ENCODE results near the gene MAP2K2. TPM values are rescaled to one million over a fixed set of nuclear protein-coding genes. Genes with fewer than 3 reads are reported as not detected.

Gene MAP2K2
- total and polyA plus RNA-seq, 7 experiments from 2014 or later, result 40.5 to 162 (median 121) TPM

DNA sequence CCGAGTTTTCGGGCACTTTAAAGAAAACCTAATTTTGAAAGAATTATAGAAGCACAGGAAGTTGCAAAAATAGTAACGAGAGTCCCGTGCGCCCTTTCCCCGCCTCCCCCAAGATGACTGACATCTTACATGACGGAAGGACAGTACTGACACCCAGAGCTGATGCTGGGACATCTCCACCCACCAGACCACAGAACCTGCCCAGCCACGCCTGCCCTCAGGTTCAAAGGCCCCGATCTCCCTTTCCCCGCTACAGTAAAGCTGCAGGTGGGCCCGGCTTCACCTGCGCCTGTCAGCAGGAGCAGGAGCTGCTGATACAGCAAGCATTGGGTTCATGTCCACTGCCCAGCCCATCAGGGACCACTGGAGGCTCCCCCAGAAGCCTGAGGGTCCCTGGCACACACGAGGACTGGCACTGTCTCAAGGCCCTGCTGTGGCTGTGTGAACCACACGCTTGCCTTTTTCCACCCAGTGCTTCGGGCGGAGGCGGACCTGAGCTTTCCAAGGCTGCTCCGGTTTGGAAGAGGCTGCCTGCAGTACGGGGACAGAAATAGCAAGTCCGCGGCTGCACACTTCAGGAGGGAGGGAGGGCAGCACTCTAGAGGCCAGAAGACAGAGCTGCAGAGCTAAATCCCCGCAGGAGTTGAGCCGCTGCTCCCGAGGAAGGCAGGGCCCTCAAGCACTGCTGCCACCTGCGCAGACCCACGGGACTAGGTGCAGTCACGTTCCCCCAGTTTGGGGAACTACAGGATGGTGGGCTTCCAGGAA, 8.7 kb downstream of the MAP2K2 start:
- ChIA-PET CTCF (interaction anchor here (1.0 to 1.3 kb wide), 4 partner anchors 25 to 127 kb away, joined by 3 to 5 read pairs (median 4); no protein-coding TSS in a partner anchor), POLR2A (interaction anchor here (0.8 to 2.4 kb wide), 11 partner anchors 9 to 129 kb away, joined by 3 to 10 read pairs (median 3); partner anchors contain the start of genes PIAS4 and ZBTB7A)
- H3K27me3 Mint-ChIP-seq, result no peaks in the 10 kb centered on the region
- H3K4me1 Mint-ChIP-seq, result peaks cover 14 to 60% (median 33%) of the 10 kb centered on the region in 7 donors
- Histone ChIP-seq H3K4me1 (ENCODE audit: control insufficient read depth in 2 of 2, insufficient read depth in 2 of 2, low read length in 2 of 2) (peaks cover 17 to 24% of the 10 kb centered on the region in 2 donors), H3K27ac (ENCODE audit: low read depth, low read length) (peak overlapping the region; percentile 57), H3K36me3 (ENCODE audit: control insufficient read depth in 2 of 3, insufficient read depth in 3 of 3, low read length in 3 of 3) (peaks cover 0 to 60% (median 3%) of the 10 kb centered on the region in 3 experiments), H3K27me3 (ENCODE audit: control insufficient read depth in 2 of 2, insufficient read depth in 2 of 2, low read length in 2 of 2) (no peaks in the 10 kb centered on the region), H3K4me3 (ENCODE audit: low read length) (no peak overlapping the region), H3K9me3 (ENCODE audit: control insufficient read depth in 2 of 3, low read length in 3 of 3) (no peaks in the 10 kb centered on the region)
- intact Hi-C loops (cut with micrococcal nuclease), result loop anchor here in 1 of 2 donors (1.0 to 2.0 kb wide), 2 partner anchors 9 to 128 kb away; partner anchors contain the start of gene MAP2K2
- H3K9me3 Mint-ChIP-seq, result no peaks in the 10 kb centered on the region
- H3K27ac Mint-ChIP-seq, result peak overlapping the region; percentile 64 to 93 (median 83)
- peak in 8 of 9 donors; percentile 46 to 78 (median 66) for DNase-seq
- ATAC-seq, result peak; percentile 99
- H3K4me3 Mint-ChIP-seq, result peak overlapping the region; percentile 52 to 81 (median 72)
- H3K36me3 Mint-ChIP-seq, result peaks cover 0 to 27% (median 0%) of the 10 kb centered on the region in 5 donors

- no peak for ATAC-seq
- H3K27me3 Mint-ChIP-seq, result no peaks in the 10 kb centered on the region
- POLR2A ChIA-PET, result interaction anchor here (0.7 to 2.4 kb wide), 7 partner anchors 9 to 128 kb away, joined by 3 to 10 read pairs (median 3); partner anchors contain the start of gene ZBTB7A
- peaks cover 12 to 67% (median 38%) of the 10 kb centered on the region in 7 donors for H3K4me1 Mint-ChIP-seq
- H3K4me3 Mint-ChIP-seq, result peak overlapping the region in 7 of 10 donors; percentile 14 to 81 (median 38)
- Histone ChIP-seq H3K4me1 (ENCODE audit: control insufficient read depth in 2 of 2, insufficient read depth in 2 of 2, low read length in 2 of 2) (peaks cover 27 to 34% of the 10 kb centered on the region in 2 donors), H3K27me3 (ENCODE audit: control insufficient read depth in 2 of 2, insufficient read depth in 2 of 2, low read length in 2 of 2) (no peaks in the 10 kb centered on the region), H3K27ac (ENCODE audit: low read depth, low read length) (peak overlapping the region; percentile 26), H3K36me3 (ENCODE audit: control insufficient read depth in 2 of 3, insufficient read depth in 3 of 3, low read length in 3 of 3) (peaks cover 0 to 58% (median 3%) of the 10 kb centered on the region in 3 experiments), H3K4me3 (ENCODE audit: low read length) (no peak overlapping the region), H3K9me3 (ENCODE audit: control insufficient read depth in 2 of 3, low read length in 3 of 3) (no peaks in the 10 kb centered on the region)
- peak overlapping the region in 7 of 9 donors; percentile 9 to 86 (median 81) for H3K27ac Mint-ChIP-seq
- intact Hi-C loops (cut with micrococcal nuclease), result loop anchor here in 1 of 2 donors (2.0 kb wide), 1 partner anchor 127 kb away; no protein-coding TSS in a partner anchor
- DNase-seq, result no peak
- H3K9me3 Mint-ChIP-seq, result no peaks in the 10 kb centered on the region
- peaks cover 0 to 33% (median 0%) of the 10 kb centered on the region in 5 donors for H3K36me3 Mint-ChIP-seq
- CTCF ChIA-PET, result interaction anchor here (1.1 to 2.1 kb wide), 4 partner anchors 10 to 127 kb away, joined by 3 to 6 read pairs (median 4); no protein-coding TSS in a partner anchor
Observed at GRCh38 chr19:4114181-4114580, 9.7 kb downstream of the MAP2K2 start.

GRCh38 chr19:4113398-4114088, 10.4 kb downstream of the MAP2K2 start:
- Histone ChIP-seq H3K4me3 (ENCODE audit: low read length) (no peak overlapping the region), H3K27me3 (ENCODE audit: control insufficient read depth in 2 of 2, insufficient read depth in 2 of 2, low read length in 2 of 2) (no peaks in the 10 kb centered on the region), H3K9me3 (ENCODE audit: control insufficient read depth in 2 of 3, low read length in 3 of 3) (no peaks in the 10 kb centered on the region), H3K27ac (ENCODE audit: low read depth, low read length) (no peak overlapping the region), H3K36me3 (ENCODE audit: control insufficient read depth in 2 of 3, insufficient read depth in 3 of 3, low read length in 3 of 3) (peaks cover 0 to 58% (median 3%) of the 10 kb centered on the region in 3 experiments), H3K4me1 (ENCODE audit: control insufficient read depth in 2 of 2, insufficient read depth in 2 of 2, low read length in 2 of 2) (peaks cover 34 to 38% of the 10 kb centered on the region in 2 donors)
- DNase-seq, result no peak
- no peaks in the 10 kb centered on the region for H3K27me3 Mint-ChIP-seq
- peaks cover 19 to 73% (median 45%) of the 10 kb centered on the region in 7 donors for H3K4me1 Mint-ChIP-seq
- no peak for ATAC-seq
- intact Hi-C loops (cut with micrococcal nuclease), result loop anchor here in 1 of 2 donors (2.0 kb wide), 1 partner anchor 127 kb away; no protein-coding TSS in a partner anchor
- H3K9me3 Mint-ChIP-seq, result no peaks in the 10 kb centered on the region
- H3K27ac Mint-ChIP-seq, result peak overlapping the region in 2 of 9 donors; percentile 57 to 75
- ChIA-PET CTCF (interaction anchor here (1.2 to 2.1 kb wide), 2 partner anchors 9 to 126 kb away, joined by 4 to 6 read pairs; no protein-coding TSS in a partner anchor), POLR2A (interaction anchor here (0.7 to 1.8 kb wide), 2 partner anchors 9 to 27 kb away, joined by 3 to 5 read pairs; no protein-coding TSS in a partner anchor)
- H3K36me3 Mint-ChIP-seq, result peaks cover 0 to 39% (median 0%) of the 10 kb centered on the region in 5 donors
- peak overlapping the region in 7 of 10 donors; percentile 9 to 72 (median 39) for H3K4me3 Mint-ChIP-seq

GRCh38 chr19:4112367-4112766, 11.6 kb downstream of the MAP2K2 start:
- CTCF ChIA-PET, result no interaction called here
- Mint-ChIP-seq H3K4me3 (no peak overlapping the region), H3K4me1 (peaks cover 25 to 78% (median 46%) of the 10 kb centered on the region in 7 donors), H3K36me3 (peaks cover 0 to 42% (median 0%) of the 10 kb centered on the region in 5 donors), H3K27ac (peak overlapping the region in 1 of 9 donors; percentile 34), H3K9me3 (no peaks in the 10 kb centered on the region), H3K27me3 (no peaks in the 10 kb centered on the region)
- no peak overlapping the region for H3K4me3 ChIP-seq (ENCODE audit: low read length)
- no peaks in the 10 kb centered on the region for H3K27me3 ChIP-seq (ENCODE audit: control insufficient read depth in 2 of 2, insufficient read depth in 2 of 2, low read length in 2 of 2)
- H3K27ac ChIP-seq (ENCODE audit: low read depth, low read length), result no peak overlapping the region
- no peaks in the 10 kb centered on the region for H3K9me3 ChIP-seq (ENCODE audit: control insufficient read depth in 2 of 3, low read length in 3 of 3)
- intact Hi-C loops (cut with micrococcal nuclease), result no loop called here
- ATAC-seq (no peak), DNase-seq (no peak)
- peaks cover 36 to 41% of the 10 kb centered on the region in 2 donors for H3K4me1 ChIP-seq (ENCODE audit: control insufficient read depth in 2 of 2, insufficient read depth in 2 of 2, low read length in 2 of 2)
- peaks cover 0 to 50% (median 3%) of the 10 kb centered on the region in 3 experiments for H3K36me3 ChIP-seq (ENCODE audit: control insufficient read depth in 2 of 3, insufficient read depth in 3 of 3, low read length in 3 of 3)
- POLR2A ChIA-PET, result interaction anchor here (1.8 kb wide), 1 partner anchor 8 kb away, joined by 5 read pairs; no protein-coding TSS in a partner anchor

- POLR2A ChIA-PET, result interaction anchor here (0.6 to 1.6 kb wide), 10 partner anchors 9 to 188 kb away, joined by 3 to 8 read pairs (median 5); partner anchors contain the start of gene ZBTB7A
- no peaks in the 10 kb centered on the region for H3K27me3 Mint-ChIP-seq
- H3K9me3 ChIP-seq (ENCODE audit: control insufficient read depth in 2 of 3, low read length in 3 of 3), result no peaks in the 10 kb centered on the region
- no peaks in the 10 kb centered on the region for H3K27me3 ChIP-seq (ENCODE audit: control insufficient read depth in 2 of 2, insufficient read depth in 2 of 2, low read length in 2 of 2)
- H3K36me3 ChIP-seq (ENCODE audit: control insufficient read depth in 2 of 3, insufficient read depth in 3 of 3, low read length in 3 of 3), result peaks cover 3 to 44% (median 3%) of the 10 kb centered on the region in 3 experiments
- peaks cover 0 to 49% (median 4%) of the 10 kb centered on the region in 5 donors for H3K36me3 Mint-ChIP-seq
- DNase-seq (no peak), ATAC-seq (no peak)
- peaks cover 34 to 85% (median 51%) of the 10 kb centered on the region in 7 donors for H3K4me1 Mint-ChIP-seq
- peak overlapping the region in 6 of 10 donors; percentile 8 to 80 (median 30) for H3K4me3 Mint-ChIP-seq
- peak overlapping the region; percentile 72 for H3K27ac ChIP-seq (ENCODE audit: low read depth, low read length)
- CTCF ChIA-PET, result interaction anchor here (0.7 to 1.2 kb wide), 3 partner anchors 20 to 124 kb away, joined by 3 to 4 read pairs (median 3); no protein-coding TSS in a partner anchor
- intact Hi-C loops (cut with micrococcal nuclease), result loop anchor here (1.0 to 5.0 kb wide), 4 partner anchors 20 to 103 kb away; partner anchors contain the start of genes ZBTB7A (in 2 of the 2) and PIAS4 (in 1 of the 2)
- H3K9me3 Mint-ChIP-seq, result peaks cover 0 to 2% (median 0%) of the 10 kb centered on the region in 11 donors
- H3K4me1 ChIP-seq (ENCODE audit: control insufficient read depth in 2 of 2, insufficient read depth in 2 of 2, low read length in 2 of 2), result peaks cover 40 to 52% of the 10 kb centered on the region in 2 donors
- peak overlapping the region; percentile 86 to 97 (median 94) for H3K27ac Mint-ChIP-seq
- H3K4me3 ChIP-seq (ENCODE audit: low read length), result peak overlapping the region; percentile 10
Observed at GRCh38 chr19:4109626-4109945, 14.3 kb downstream of the MAP2K2 start.
